ENCODE results near the gene VDAC2.

VDAC2 gene

DNA sequence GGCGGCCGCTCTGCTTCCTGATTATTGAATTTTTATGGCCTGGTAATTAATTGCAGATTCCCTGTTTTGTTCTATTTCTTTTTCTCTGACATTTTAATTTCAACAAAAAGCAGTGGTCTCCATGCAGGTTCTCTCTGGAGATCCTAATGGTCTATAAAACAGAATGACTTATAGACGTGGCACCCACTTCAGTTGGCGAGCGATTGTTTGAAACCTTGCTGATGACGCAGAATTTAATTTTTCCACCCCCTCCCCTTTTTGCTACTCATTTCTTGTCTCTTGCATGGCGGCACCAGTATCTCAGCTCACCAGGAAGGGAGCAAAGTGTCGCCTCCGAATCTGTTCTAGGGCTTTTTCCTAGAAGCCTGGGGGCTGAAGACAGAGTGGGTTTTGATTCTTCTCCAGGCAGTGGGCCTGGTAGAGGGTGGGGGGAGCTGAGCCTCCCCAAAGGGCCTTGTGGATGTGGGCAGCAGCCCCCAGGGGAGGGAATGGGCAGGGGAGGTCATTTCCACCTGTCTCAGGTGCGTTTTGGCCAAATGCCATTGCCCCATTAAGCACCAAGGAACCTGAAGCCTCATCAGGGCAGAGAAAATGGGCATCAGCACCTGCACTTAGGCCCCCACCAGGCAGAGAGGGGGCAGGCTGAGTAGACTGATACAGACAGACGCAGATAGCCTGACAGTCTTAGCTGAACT lies 28.6 kb downstream of the VDAC2 start:
- no peaks in the 10 kb centered on the region for H3K79me2 ChIP-seq (ENCODE audit: control insufficient read depth, insufficient read depth, low read length, unreplicated experiment)
- H2AFZ ChIP-seq (ENCODE audit: low read length, unreplicated experiment) = no peak overlapping the region
- peaks cover 2% of the 10 kb centered on the region for H3K4me1 ChIP-seq (ENCODE audit: control insufficient read depth, insufficient read depth, low read length, unreplicated experiment)
- H3K4me3 ChIP-seq (ENCODE audit: low read depth, low read length) = no peak overlapping the region
- no peak overlapping the region for H3K27ac ChIP-seq (ENCODE audit: low read depth, low read length)
- H3K27me3 ChIP-seq (ENCODE audit: insufficient read depth, low read length) = no peaks in the 10 kb centered on the region
- H3K36me3 ChIP-seq (ENCODE audit: insufficient read depth, low read length) = no peaks in the 10 kb centered on the region

DNA sequence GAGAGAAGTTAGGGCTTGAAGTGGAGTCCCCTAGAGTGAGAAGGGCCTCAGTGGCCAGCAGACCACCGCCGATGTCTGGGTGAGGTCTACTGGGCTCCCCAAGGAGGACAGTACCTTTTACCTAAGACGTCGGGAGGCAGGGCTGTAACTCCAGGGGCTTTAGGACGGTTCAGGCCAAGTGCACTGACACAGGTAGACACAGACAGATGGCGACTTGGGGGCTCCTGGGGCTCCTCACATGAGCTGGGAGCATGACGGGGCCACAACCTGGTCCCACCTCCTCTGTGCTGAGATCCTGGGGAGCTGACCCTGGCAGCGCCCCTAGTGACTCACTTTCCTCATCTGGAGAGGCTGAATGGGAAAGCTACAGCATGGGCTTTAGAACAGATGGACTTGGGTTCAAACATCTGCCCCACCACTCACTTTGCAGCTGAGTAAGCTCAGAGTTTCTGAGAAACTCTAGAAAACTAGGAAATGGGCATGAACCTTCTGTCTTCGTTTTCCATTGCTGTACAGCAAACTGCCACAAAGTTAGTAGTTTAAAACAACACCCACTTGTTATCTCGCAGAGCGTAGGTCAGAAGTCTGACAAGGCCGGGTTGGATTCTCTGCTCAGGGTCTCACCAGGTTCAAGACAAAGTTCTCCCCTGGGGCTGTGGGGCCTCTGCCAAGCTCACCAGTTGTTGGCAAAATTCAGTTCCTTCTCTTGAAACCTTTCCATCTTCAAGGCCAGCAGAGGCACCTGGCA lies 29.9 kb downstream of the VDAC2 start:
- Histone ChIP-seq H3K4me3 (ENCODE audit: low read depth, low read length) (no peak overlapping the region), H2AFZ (ENCODE audit: low read length, unreplicated experiment) (no peak overlapping the region), H3K27ac (ENCODE audit: low read depth, low read length) (no peak overlapping the region), H3K79me2 (ENCODE audit: control insufficient read depth, insufficient read depth, low read length, unreplicated experiment) (no peaks in the 10 kb centered on the region), H3K4me1 (ENCODE audit: control insufficient read depth, insufficient read depth, low read length, unreplicated experiment) (peaks cover 2% of the 10 kb centered on the region), H3K36me3 (ENCODE audit: insufficient read depth, low read length) (no peaks in the 10 kb centered on the region), H3K27me3 (ENCODE audit: insufficient read depth, low read length) (no peaks in the 10 kb centered on the region)

DNA sequence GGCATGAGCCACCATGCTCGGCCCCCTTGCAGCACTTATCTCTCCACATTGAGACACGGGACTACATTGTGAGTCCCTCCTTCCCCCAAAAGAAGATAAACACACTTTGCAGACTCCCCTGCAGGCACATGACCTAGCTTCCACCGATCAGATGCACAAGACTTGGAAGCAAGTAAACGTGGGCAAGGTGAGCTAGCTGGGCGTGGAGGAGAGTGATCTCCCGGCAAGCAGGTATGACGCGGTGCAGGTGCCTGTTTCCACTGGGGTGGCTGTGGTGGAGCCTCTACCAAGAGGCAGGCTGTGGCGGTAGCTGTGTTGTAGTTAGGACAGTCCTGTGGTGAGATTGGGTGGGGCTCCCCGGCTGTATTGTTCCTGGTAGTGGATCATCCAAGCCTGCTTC lies 32.8 kb downstream of the VDAC2 start:
- Histone ChIP-seq H3K79me2 (ENCODE audit: control insufficient read depth, insufficient read depth, low read length, unreplicated experiment) (no peaks in the 10 kb centered on the region), H3K36me3 (ENCODE audit: insufficient read depth, low read length) (no peaks in the 10 kb centered on the region), H3K27ac (ENCODE audit: low read depth, low read length) (no peak overlapping the region), H3K4me1 (ENCODE audit: control insufficient read depth, insufficient read depth, low read length, unreplicated experiment) (no peaks in the 10 kb centered on the region), H2AFZ (ENCODE audit: low read length, unreplicated experiment) (no peak overlapping the region), H3K27me3 (ENCODE audit: insufficient read depth, low read length) (no peaks in the 10 kb centered on the region), H3K4me3 (ENCODE audit: low read depth, low read length) (no peak overlapping the region)

DNA sequence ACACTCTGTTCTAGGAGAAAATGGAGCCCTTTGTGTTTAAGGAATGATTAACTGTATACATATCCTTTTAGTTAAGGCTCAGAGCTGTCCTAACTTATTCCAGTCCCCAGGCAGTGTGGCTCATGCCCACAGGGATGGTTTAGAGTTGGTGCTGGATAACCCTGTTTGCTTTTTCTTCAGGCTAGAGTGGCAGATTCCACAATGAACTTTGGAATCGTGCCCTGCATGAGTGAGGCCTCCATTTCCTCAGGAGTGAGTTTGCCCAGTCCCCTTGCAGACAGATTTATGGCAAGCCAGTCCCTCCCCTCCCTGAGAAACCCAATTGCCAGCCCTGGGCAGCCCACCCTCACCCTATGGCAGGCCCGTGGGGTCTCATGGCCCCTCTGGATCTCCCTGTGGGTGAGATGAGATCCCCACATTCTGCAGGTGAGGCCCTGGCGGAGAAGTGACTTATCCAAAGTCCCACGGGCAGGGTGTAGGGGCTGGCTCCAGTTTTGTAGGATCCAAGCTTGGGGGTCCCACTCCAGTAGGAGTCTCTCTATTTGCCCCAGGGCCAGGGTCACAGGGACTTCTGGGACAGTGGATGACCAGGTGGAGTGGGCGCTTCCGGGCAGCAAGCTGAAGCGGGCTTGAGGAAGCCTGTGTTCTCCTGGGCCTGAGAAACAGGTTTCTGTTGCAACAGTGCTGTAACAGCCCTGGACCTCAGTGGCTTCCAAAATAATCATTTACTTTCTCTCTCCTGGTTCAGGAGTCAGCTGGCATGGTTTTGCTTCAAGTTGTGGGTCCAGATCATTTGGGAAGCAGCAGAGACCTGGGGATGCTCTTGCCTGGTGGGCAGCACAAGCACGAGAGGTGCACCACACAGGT lies 34.1 kb downstream of the VDAC2 start:
- H2AFZ ChIP-seq (ENCODE audit: low read length, unreplicated experiment) = no peak overlapping the region
- H3K79me2 ChIP-seq (ENCODE audit: control insufficient read depth, insufficient read depth, low read length, unreplicated experiment) = no peaks in the 10 kb centered on the region
- no peaks in the 10 kb centered on the region for H3K36me3 ChIP-seq (ENCODE audit: insufficient read depth, low read length)
- no peak overlapping the region for H3K27ac ChIP-seq (ENCODE audit: low read depth, low read length)
- H3K4me1 ChIP-seq (ENCODE audit: control insufficient read depth, insufficient read depth, low read length, unreplicated experiment) = no peaks in the 10 kb centered on the region
- H3K4me3 ChIP-seq (ENCODE audit: low read depth, low read length) = no peak overlapping the region
- no peaks in the 10 kb centered on the region for H3K27me3 ChIP-seq (ENCODE audit: insufficient read depth, low read length)

GRCh38 chr10:75245354-75246250 lies 35.0 kb downstream of the VDAC2 start:
- Histone ChIP-seq H3K36me3 (ENCODE audit: insufficient read depth, low read length) (no peaks in the 10 kb centered on the region), H3K27me3 (ENCODE audit: insufficient read depth, low read length) (no peaks in the 10 kb centered on the region), H2AFZ (ENCODE audit: low read length, unreplicated experiment) (no peak overlapping the region), H3K79me2 (ENCODE audit: control insufficient read depth, insufficient read depth, low read length, unreplicated experiment) (no peaks in the 10 kb centered on the region), H3K4me3 (ENCODE audit: low read depth, low read length) (no peak overlapping the region), H3K4me1 (ENCODE audit: control insufficient read depth, insufficient read depth, low read length, unreplicated experiment) (no peaks in the 10 kb centered on the region), H3K27ac (ENCODE audit: low read depth, low read length) (no peak overlapping the region)

DNA sequence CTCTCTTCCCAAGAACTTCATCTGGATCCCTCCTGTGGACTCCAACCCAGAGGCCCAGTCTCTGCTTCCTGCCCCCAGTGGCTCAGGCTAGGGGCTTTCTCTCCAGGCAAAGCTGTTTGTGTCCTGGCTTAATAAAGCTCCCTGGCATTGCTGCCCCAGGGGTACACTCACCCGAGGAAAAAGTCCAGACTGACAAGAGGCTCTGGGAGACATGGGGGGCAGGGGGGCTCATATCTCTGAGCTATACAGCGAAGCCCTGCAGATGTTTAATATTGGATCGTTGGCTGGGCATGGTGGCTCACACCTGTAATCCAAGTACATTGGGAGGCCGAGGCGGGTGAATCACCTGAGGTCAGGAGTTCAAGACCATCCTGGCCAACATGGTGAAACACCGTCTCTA lies 35.9 kb downstream of the VDAC2 start:
- Histone ChIP-seq H3K79me2 (ENCODE audit: control insufficient read depth, insufficient read depth, low read length, unreplicated experiment) (no peaks in the 10 kb centered on the region), H3K4me3 (ENCODE audit: low read depth, low read length) (no peak overlapping the region), H2AFZ (ENCODE audit: low read length, unreplicated experiment) (no peak overlapping the region), H3K27me3 (ENCODE audit: insufficient read depth, low read length) (no peaks in the 10 kb centered on the region), H3K4me1 (ENCODE audit: control insufficient read depth, insufficient read depth, low read length, unreplicated experiment) (no peaks in the 10 kb centered on the region), H3K27ac (ENCODE audit: low read depth, low read length) (no peak overlapping the region), H3K36me3 (ENCODE audit: insufficient read depth, low read length) (no peaks in the 10 kb centered on the region)

GRCh38 chr10:75247797-75248196 lies 37.2 kb downstream of the VDAC2 start:
- Histone ChIP-seq H3K27ac (ENCODE audit: low read depth, low read length) (no peak overlapping the region), H3K27me3 (ENCODE audit: insufficient read depth, low read length) (no peaks in the 10 kb centered on the region), H3K4me1 (ENCODE audit: control insufficient read depth, insufficient read depth, low read length, unreplicated experiment) (no peaks in the 10 kb centered on the region), H3K4me3 (ENCODE audit: low read depth, low read length) (no peak overlapping the region), H3K79me2 (ENCODE audit: control insufficient read depth, insufficient read depth, low read length, unreplicated experiment) (no peaks in the 10 kb centered on the region), H2AFZ (ENCODE audit: low read length, unreplicated experiment) (no peak overlapping the region), H3K36me3 (ENCODE audit: insufficient read depth, low read length) (no peaks in the 10 kb centered on the region)

DNA sequence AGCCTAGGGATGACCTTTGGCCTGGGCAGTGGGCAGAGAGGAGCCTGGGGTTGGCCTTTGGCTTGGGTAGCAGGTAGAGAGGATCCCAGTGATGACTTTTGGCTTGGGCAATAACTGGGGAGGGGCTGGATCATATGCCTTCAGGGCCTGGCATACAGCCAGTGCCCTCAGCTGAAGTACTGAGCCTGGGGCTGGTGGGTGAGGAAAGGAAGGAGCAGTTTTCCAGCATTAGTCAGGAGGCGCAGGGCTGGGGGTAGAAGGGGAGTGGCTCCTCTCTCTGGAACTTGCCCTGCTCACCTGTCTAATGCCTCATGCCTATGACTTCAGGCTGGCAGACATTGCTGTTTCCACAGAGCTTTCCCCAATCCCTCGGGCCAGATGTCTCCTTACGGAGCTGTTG lies 40.3 kb downstream of the VDAC2 start:
- no peaks in the 10 kb centered on the region for H3K4me1 ChIP-seq (ENCODE audit: control insufficient read depth, insufficient read depth, low read length, unreplicated experiment)
- no peak overlapping the region for H3K27ac ChIP-seq (ENCODE audit: low read depth, low read length)
- no peaks in the 10 kb centered on the region for H3K27me3 ChIP-seq (ENCODE audit: insufficient read depth, low read length)
- H3K79me2 ChIP-seq (ENCODE audit: control insufficient read depth, insufficient read depth, low read length, unreplicated experiment) = no peaks in the 10 kb centered on the region
- no peaks in the 10 kb centered on the region for H3K36me3 ChIP-seq (ENCODE audit: insufficient read depth, low read length)
- H2AFZ ChIP-seq (ENCODE audit: low read length, unreplicated experiment) = no peak overlapping the region
- no peak overlapping the region for H3K4me3 ChIP-seq (ENCODE audit: low read depth, low read length)

DNA sequence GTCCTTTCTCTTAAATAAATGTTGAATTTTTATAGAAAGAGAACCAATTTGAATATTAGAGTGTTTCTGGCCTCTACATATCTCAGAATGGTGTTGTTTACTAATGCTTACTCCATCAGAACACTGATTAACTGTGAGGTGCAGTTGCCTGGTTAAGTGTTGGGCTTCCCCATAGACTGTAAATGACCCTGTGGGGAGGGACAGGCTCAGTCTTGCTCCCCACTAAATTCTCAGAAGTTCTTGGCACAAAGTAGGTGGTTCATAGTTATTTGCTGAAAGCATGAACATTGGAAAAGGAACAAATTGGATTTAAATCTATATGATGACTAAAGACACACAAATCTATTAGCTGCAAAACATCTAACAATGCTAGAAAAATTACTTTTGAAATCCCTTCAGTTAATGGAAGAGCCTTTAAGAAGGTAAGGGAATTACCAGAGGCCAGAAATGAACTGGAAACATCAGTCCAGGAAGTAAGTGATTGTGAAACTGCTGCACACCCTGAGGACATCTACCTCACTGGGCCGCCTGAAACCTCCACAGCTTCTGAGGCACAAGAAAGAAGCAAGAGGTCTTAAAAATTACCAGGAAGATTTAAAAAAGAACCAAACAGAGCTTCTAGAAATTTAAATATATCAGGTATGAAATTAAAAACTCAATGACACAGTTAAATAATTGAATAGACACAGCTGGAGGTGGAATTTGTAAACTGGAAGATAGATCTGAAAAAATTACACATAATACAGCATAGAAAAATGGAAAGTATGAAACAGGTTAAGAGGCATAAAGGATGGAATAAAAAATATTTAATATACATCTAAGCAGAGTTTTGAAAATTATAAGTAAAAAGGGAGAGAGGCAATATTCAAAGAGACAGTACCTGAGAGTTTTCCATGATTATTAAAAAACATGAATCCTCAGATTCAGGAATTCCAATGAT lies 43.0 kb downstream of the VDAC2 start:
- Histone ChIP-seq H3K4me3 (ENCODE audit: low read depth, low read length) (no peak overlapping the region), H2AFZ (ENCODE audit: low read length, unreplicated experiment) (no peak overlapping the region), H3K36me3 (ENCODE audit: insufficient read depth, low read length) (no peaks in the 10 kb centered on the region), H3K79me2 (ENCODE audit: control insufficient read depth, insufficient read depth, low read length, unreplicated experiment) (no peaks in the 10 kb centered on the region), H3K27ac (ENCODE audit: low read depth, low read length) (no peak overlapping the region), H3K27me3 (ENCODE audit: insufficient read depth, low read length) (no peaks in the 10 kb centered on the region), H3K4me1 (ENCODE audit: control insufficient read depth, insufficient read depth, low read length, unreplicated experiment) (no peaks in the 10 kb centered on the region)

Data from ACC112 (cell line).